Testis (tissue), 2 donors: ENCODE data around the gene NHSL2.

Experiments
- POLR2A ChIP-seq: fragments of 450-650 bp; IDR thresholded peaks from one replicate; pipeline ENCODE4 v1.6.1; 2017; ENCODE audit warnings: antibody characterized with exemption, mild to moderate bottlenecking, moderate library complexity
- TF ChIP-seq, protein P1 (sequence below), 3 experiments: fragments of 450-650 bp in 2 of 3; fragments of 200-600 bp in 1 of 3; sonication (generic) in 1 of 3; IDR thresholded peaks; one replicate each; pipeline ENCODE4 v1.5.1; 2016 to 2019; ENCODE audit warnings: antibody characterized with exemption in 3 of 3, mild to moderate bottlenecking in 2 of 3, moderate library complexity in 1 of 3

DNA sequence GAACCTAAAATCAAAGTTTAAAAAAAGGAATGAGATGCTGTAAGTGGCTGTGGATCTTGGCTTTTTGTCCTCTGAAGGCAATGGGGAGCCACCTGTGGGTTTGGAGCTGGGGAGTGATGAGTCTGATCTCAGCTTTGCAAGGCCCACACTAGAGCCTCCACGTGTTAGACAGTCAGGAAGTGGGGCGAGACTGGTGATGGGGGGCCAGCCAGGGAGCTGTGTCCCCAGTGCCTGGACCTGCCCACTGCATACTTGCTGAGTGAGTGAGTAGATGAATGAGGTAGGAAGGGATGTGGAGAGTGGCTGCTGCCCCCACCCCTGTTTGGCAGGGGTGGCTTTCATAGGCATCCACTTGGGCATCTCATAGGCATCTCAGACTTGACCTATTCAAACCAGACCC, 84.0 kb downstream of the NHSL2 start:
- no peak for TF ChIP-seq POLR2A
- TF ChIP-seq, protein P1, sequence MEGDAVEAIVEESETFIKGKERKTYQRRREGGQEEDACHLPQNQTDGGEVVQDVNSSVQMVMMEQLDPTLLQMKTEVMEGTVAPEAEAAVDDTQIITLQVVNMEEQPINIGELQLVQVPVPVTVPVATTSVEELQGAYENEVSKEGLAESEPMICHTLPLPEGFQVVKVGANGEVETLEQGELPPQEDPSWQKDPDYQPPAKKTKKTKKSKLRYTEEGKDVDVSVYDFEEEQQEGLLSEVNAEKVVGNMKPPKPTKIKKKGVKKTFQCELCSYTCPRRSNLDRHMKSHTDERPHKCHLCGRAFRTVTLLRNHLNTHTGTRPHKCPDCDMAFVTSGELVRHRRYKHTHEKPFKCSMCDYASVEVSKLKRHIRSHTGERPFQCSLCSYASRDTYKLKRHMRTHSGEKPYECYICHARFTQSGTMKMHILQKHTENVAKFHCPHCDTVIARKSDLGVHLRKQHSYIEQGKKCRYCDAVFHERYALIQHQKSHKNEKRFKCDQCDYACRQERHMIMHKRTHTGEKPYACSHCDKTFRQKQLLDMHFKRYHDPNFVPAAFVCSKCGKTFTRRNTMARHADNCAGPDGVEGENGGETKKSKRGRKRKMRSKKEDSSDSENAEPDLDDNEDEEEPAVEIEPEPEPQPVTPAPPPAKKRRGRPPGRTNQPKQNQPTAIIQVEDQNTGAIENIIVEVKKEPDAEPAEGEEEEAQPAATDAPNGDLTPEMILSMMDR (IDR thresholded peaks at IDR 0.05), result no peak
